ENCODE data around the gene NSRP1.

DNA sequence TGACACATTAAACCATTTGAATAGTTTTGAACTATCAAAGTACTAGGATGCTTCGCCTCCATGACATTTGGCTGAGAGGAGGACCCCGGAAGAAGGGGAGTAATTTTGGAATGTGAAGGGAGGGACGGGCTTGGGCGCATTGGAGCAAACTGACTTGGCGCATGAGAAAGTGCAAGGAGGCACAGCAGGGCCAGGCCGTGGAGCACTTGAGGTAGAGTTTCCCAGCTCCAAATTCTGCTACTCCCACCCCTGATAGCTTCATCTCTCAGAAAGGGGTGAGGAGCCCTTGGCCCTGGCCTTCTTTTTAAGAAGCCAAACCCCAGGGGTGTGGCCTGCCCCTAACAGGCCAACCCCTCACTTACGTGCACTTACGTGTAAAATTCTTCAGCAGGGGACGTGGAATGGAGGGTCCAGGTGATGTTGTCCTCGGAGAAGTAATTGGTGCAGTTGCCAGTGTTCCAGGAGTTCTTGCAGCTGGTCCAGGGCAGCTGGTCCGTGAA, 101.2 kb downstream of the NSRP1 start:
- TF ChIP-seq, protein P1, sequence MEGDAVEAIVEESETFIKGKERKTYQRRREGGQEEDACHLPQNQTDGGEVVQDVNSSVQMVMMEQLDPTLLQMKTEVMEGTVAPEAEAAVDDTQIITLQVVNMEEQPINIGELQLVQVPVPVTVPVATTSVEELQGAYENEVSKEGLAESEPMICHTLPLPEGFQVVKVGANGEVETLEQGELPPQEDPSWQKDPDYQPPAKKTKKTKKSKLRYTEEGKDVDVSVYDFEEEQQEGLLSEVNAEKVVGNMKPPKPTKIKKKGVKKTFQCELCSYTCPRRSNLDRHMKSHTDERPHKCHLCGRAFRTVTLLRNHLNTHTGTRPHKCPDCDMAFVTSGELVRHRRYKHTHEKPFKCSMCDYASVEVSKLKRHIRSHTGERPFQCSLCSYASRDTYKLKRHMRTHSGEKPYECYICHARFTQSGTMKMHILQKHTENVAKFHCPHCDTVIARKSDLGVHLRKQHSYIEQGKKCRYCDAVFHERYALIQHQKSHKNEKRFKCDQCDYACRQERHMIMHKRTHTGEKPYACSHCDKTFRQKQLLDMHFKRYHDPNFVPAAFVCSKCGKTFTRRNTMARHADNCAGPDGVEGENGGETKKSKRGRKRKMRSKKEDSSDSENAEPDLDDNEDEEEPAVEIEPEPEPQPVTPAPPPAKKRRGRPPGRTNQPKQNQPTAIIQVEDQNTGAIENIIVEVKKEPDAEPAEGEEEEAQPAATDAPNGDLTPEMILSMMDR (IDR thresholded peaks at IDR 0.05; ENCODE audit: extremely low read depth in 1 of 2, insufficient read depth in 1 of 2, low read depth in 1 of 2, low read length in 2 of 2) = no peak
- TF ChIP-seq POLR2AphosphoS5 (IDR thresholded peaks at IDR 0.05; ENCODE audit: insufficient read depth, low read depth, low read length) (no peak), POLR2A (IDR thresholded peaks at IDR 0.05; ENCODE audit: low read depth, low read length) (no peak), EZH2 (IDR thresholded peaks at IDR 0.05; ENCODE audit: borderline replicate concordance, low read depth, low read length, severe bottlenecking) (no peak)
- TF ChIP-seq, protein P2, sequence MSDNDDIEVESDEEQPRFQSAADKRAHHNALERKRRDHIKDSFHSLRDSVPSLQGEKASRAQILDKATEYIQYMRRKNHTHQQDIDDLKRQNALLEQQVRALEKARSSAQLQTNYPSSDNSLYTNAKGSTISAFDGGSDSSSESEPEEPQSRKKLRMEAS (IDR thresholded peaks at IDR 0.05; ENCODE audit: insufficient read depth, insufficient read length) = no peak

Data from endothelial cell of umbilical vein (primary cell).